IMR-90 (cell line): ENCODE data around the gene INSM1. TPM values are rescaled to one million over a fixed set of nuclear protein-coding genes. Genes with fewer than 3 reads are reported as not detected.

Experiments used
- ATAC-seq: fragments of 200-7000 bp; cut with Tn5 transposase; 2 replicates; pipeline ENCODE4 v1.9.1; 2020; ENCODE audit warnings: low read depth, mild to moderate bottlenecking, moderate library complexity
- BruUV-seq: library from RNA; stranded (reverse); fragments of 400-500 nt; replicated peaks from 2 replicates; lab custom pipeline; 2021; lab: Mats Ljungman, UMichigan
- CTCF ChIA-PET: fragments of 300-600 bp; formaldehyde crosslinking; extraction: SDS; loops from one replicate; lab custom pipeline; 2021; ENCODE audit warnings: antibody characterized with exemption; lab: Yijun Ruan, JAX
- POLR2A ChIA-PET: fragments of 300-600 bp; sonication (Branson Sonifier 250); formaldehyde crosslinking; loops from one replicate; lab custom pipeline; 2022; ENCODE audit warnings: antibody characterized with exemption; ENCODE audit not compliant: unreplicated experiment; lab: Charles Lee
- DNase-seq: peaks from one replicate; pipeline ENCODE4 v3.0.0; 2013
- H2AFZ ChIP-seq: replicated peaks from 2 replicates; pipeline ENCODE3; 2013; ENCODE audit warnings: low read length, mild to moderate bottlenecking; ENCODE audit not compliant: poor library complexity
- H2AK5ac ChIP-seq: 2 replicates; pipeline ENCODE4 v1.6.1; 2013; ENCODE audit warnings: low read depth, low read length, inconsistent platforms
- H2AK9ac ChIP-seq: replicated peaks from 2 replicates; pipeline ENCODE3; 2013; ENCODE audit warnings: mild to moderate bottlenecking, low read depth, low read length, moderate library complexity; ENCODE audit not compliant: poor library complexity
- H2BK120ac ChIP-seq: 2 replicates; pipeline ENCODE4 v1.6.1; 2013; ENCODE audit warnings: low read depth, low read length, inconsistent platforms
- H2BK15ac ChIP-seq: 3 replicates; pipeline ENCODE4 v1.6.1; 2013; ENCODE audit warnings: low read depth, low read length, inconsistent platforms
- H2BK20ac ChIP-seq: 2 replicates; pipeline ENCODE4 v1.6.1; 2013; ENCODE audit warnings: low read depth, mild to moderate bottlenecking, inconsistent platforms, low read length, moderate library complexity
- H2BK5ac ChIP-seq: 2 replicates; pipeline ENCODE4 v1.6.1; 2013; ENCODE audit warnings: mild to moderate bottlenecking, low read depth, low read length, inconsistent platforms; ENCODE audit not compliant: poor library complexity, severe bottlenecking
- H3K14ac ChIP-seq: replicated peaks from 2 replicates; pipeline ENCODE4 v1.6.1; 2013; ENCODE audit warnings: low read depth, low read length, inconsistent platforms
- H3K18ac ChIP-seq: 2 replicates; pipeline ENCODE4 v1.6.1; 2013; ENCODE audit warnings: low read depth, low read length, control low read depth
- H3K23ac ChIP-seq: 2 replicates; pipeline ENCODE4 v1.6.1; 2013; ENCODE audit warnings: low read depth, low read length, inconsistent platforms
- H3K27ac ChIP-seq: 2 replicates; pipeline ENCODE4 v1.5.1; 2013; ENCODE audit warnings: mild to moderate bottlenecking, control low read depth, low read length; ENCODE audit not compliant: insufficient read depth
- H3K27me3 ChIP-seq: 2 replicates; pipeline ENCODE4 v1.6.1; 2013; ENCODE audit warnings: low read length; ENCODE audit not compliant: control insufficient read depth, insufficient read depth
- H3K36me3 ChIP-seq: 2 replicates; pipeline ENCODE4 v1.6.1; 2013; ENCODE audit warnings: low read length, mixed read lengths; ENCODE audit not compliant: control insufficient read depth, insufficient read depth
- H3K4ac ChIP-seq: 2 replicates; pipeline ENCODE4 v1.6.1; 2013; ENCODE audit warnings: low read depth, low read length, inconsistent platforms
- H3K4me1 ChIP-seq: 2 replicates; pipeline ENCODE4 v1.6.1; 2013; ENCODE audit warnings: low read length, mixed read lengths; ENCODE audit not compliant: control insufficient read depth, insufficient read depth
- H3K4me2 ChIP-seq: 2 replicates; pipeline ENCODE4 v1.6.1; 2013; ENCODE audit warnings: low read depth, mild to moderate bottlenecking, control low read depth, low read length, moderate library complexity
- H3K4me3 ChIP-seq: 2 replicates; pipeline ENCODE4 v1.5.1; 2013; ENCODE audit warnings: low read depth, mild to moderate bottlenecking, control low read depth, low read length, moderate library complexity; ENCODE audit not compliant: insufficient read depth
- H3K56ac ChIP-seq: 2 replicates; pipeline ENCODE4 v1.6.1; 2013; ENCODE audit warnings: low read length, inconsistent platforms; ENCODE audit not compliant: insufficient read depth; ENCODE audit errors: extremely low read depth
- H3K79me1 ChIP-seq, 2 experiments: 2 replicates each; pipeline ENCODE4 v1.6.1; 2013; ENCODE audit warnings: low read length in 2 of 2, inconsistent platforms in 1 of 2, low read depth in 1 of 2
- H3K9ac ChIP-seq: 2 replicates; pipeline ENCODE4 v1.6.1; 2013; ENCODE audit warnings: low read depth, low read length, control low read depth
- H3K9me1 ChIP-seq: 2 replicates; pipeline ENCODE4 v1.6.1; 2013; ENCODE audit warnings: low read length, inconsistent platforms; ENCODE audit not compliant: insufficient read depth
- H3K9me3 ChIP-seq: 2 replicates; pipeline ENCODE4 v1.6.1; 2013; ENCODE audit warnings: low read length; ENCODE audit not compliant: control insufficient read depth, insufficient read depth
- H4K20me1 ChIP-seq: 2 replicates; pipeline ENCODE4 v1.6.1; 2013; ENCODE audit warnings: low read length, inconsistent platforms; ENCODE audit not compliant: insufficient read depth
- H4K5ac ChIP-seq: 2 replicates; pipeline ENCODE4 v1.6.1; 2013; ENCODE audit warnings: mild to moderate bottlenecking, low read depth, low read length, control low read depth
- H4K8ac ChIP-seq, 2 experiments: 2 replicates each; pipeline ENCODE4 v1.6.1; 2013; ENCODE audit warnings: low read depth in 2 of 2, low read length in 2 of 2, control low read depth in 1 of 2, inconsistent platforms in 1 of 2
- H4K91ac ChIP-seq: 2 replicates; pipeline ENCODE4 v1.6.1; 2013; ENCODE audit warnings: low read depth, low read length, inconsistent platforms; ENCODE audit not compliant: insufficient read depth
- BHLHE40 ChIP-seq: fragments of 150-350 bp; IDR thresholded peaks from 2 replicates; pipeline ENCODE4 v1.6.1; 2016; ENCODE audit warnings: mild to moderate bottlenecking, low read depth, low read length
- CEBPB ChIP-seq: IDR thresholded peaks from 2 replicates; pipeline ENCODE4 v1.6.1; 2012; ENCODE audit warnings: low read depth, low read length, improper control_type of control experiment
- CHD1 ChIP-seq: IDR thresholded peaks from 2 replicates; pipeline ENCODE4 v1.6.1; 2012; ENCODE audit warnings: low read depth, low read length, improper control_type of control experiment
- CTCF ChIP-seq: conservative IDR thresholded peaks from 2 replicates; pipeline ENCODE4 v1.5.1; 2012; ENCODE audit warnings: mild to moderate bottlenecking, low read depth, low read length, improper control_type of control experiment
- ELK1 ChIP-seq: fragments of 150-350 bp; IDR thresholded peaks from 2 replicates; pipeline ENCODE4 v1.6.1; 2016; ENCODE audit warnings: low read depth, mild to moderate bottlenecking, low read length, moderate library complexity, borderline replicate concordance
- FOS ChIP-seq: fragments of 150-350 bp; IDR thresholded peaks from 2 replicates; pipeline ENCODE4 v1.6.1; 2016; ENCODE audit warnings: low read depth, low read length
- MAFK ChIP-seq: IDR thresholded peaks from 2 replicates; pipeline ENCODE4 v1.6.1; 2012; ENCODE audit warnings: low read depth, low read length, improper control_type of control experiment
- MAZ ChIP-seq: IDR thresholded peaks from 2 replicates; pipeline ENCODE4 v1.6.1; 2012; ENCODE audit warnings: low read depth, mild to moderate bottlenecking, low read length, improper control_type of control experiment, moderate library complexity, borderline replicate concordance
- MXI1 ChIP-seq: IDR thresholded peaks from 2 replicates; pipeline ENCODE4 v1.6.1; 2012; ENCODE audit warnings: low read depth, mild to moderate bottlenecking, low read length, moderate library complexity, borderline replicate concordance
- NFE2L2 ChIP-seq: fragments of 150-350 bp; IDR thresholded peaks from 2 replicates; pipeline ENCODE4 v1.6.1; 2016; ENCODE audit warnings: low read depth, mild to moderate bottlenecking, low read length
- POLR2A ChIP-seq: IDR thresholded peaks from 2 replicates; pipeline ENCODE4 v1.6.1; 2012; ENCODE audit warnings: mild to moderate bottlenecking, low read depth, low read length
- RAD21 ChIP-seq: IDR thresholded peaks from 2 replicates; pipeline ENCODE4 v1.6.1; 2012; ENCODE audit warnings: low read length, improper control_type of control experiment
- RCOR1 ChIP-seq: IDR thresholded peaks from 2 replicates; pipeline ENCODE4 v1.6.1; 2012; ENCODE audit warnings: mild to moderate bottlenecking, low read length, improper control_type of control experiment; ENCODE audit not compliant: insufficient replicate concordance
- RFX5 ChIP-seq: IDR thresholded peaks from 2 replicates; pipeline ENCODE4 v1.8.0; 2012; ENCODE audit warnings: low read depth, mild to moderate bottlenecking, low read length, moderate library complexity
- SMC3 ChIP-seq: fragments of 150-350 bp; IDR thresholded peaks from 2 replicates; pipeline ENCODE4 v1.6.1; 2016; ENCODE audit warnings: low read depth, mild to moderate bottlenecking, antibody characterized with exemption, low read length, moderate library complexity
- USF2 ChIP-seq: fragments of 150-350 bp; IDR thresholded peaks from 2 replicates; pipeline ENCODE4 v1.6.1; 2017; ENCODE audit warnings: mild to moderate bottlenecking, antibody characterized with exemption, low read length, low read depth
- WGBS, 2 experiments: methylation state at CpG; one replicate each; pipeline versions ENCODE4 v1.1.5 to v1.1.7; 2013; ENCODE audit warnings: missing lambda C conversion rate in 2 of 2; ENCODE audit not compliant: insufficient read length in 1 of 2; ENCODE audit errors: extremely low coverage in 2 of 2; 5-methylcytosine and 5-hydroxymethylcytosine counted together
- dilution Hi-C: fragments of 300-500 bp; cut with HindIII; formaldehyde crosslinking; loops from one replicate; pipeline ENCODE4 v1.14.3; 2018; ENCODE audit warnings: low sequenced_read_pairs; ENCODE audit not compliant: unreplicated experiment
- in situ Hi-C: fragments of 300-500 bp; cut with MboI; formaldehyde crosslinking; loops from 3 replicates; pipeline ENCODE4 v1.14.3; 2019; ENCODE audit warnings: low sequenced_read_pairs, inconsistent platforms, mixed read lengths
- intact Hi-C: fragments of 100-400 bp; cut with micrococcal nuclease; formaldehyde crosslinking; loops from 2 replicates; pipeline ENCODE4 v1.10.0; 2022
- polyA plus RNA-seq, 3 experiments: library from polyadenylated mRNA; depleted of rRNA; stranded (reverse); fragments of >200 nt; gene quantifications; 2 replicates each; pipeline ENCODE4 v1.2.3, GENCODE V29; 2012; ENCODE audit warnings: low replicate concordance in 1 of 3
- total RNA-seq: library from RNA; depleted of rRNA; stranded (reverse); fragments of >200 nt; gene quantifications from 2 replicates; pipeline ENCODE4 v1.2.3, GENCODE V29; 2012

INSM1 gene
- total and polyA plus RNA-seq, 2 of the 4 experiments (the other 2 are of a cell fraction), result not detected

- H4K8ac ChIP-seq, result no peak overlapping the region
- H3K56ac ChIP-seq, result no peak overlapping the region
- no peaks in the 10 kb centered on the region for H3K79me1 ChIP-seq
- POLR2A ChIA-PET, result no interaction called here
- H3K4me3 ChIP-seq, result no peak overlapping the region
- H3K23ac ChIP-seq, result no peak overlapping the region
- no peak for ATAC-seq
- no peak overlapping the region for H4K5ac ChIP-seq
- 94% methylated on average over 3 of the region's 9 CpGs; no CpG with 5 or more reads in 1 of the 2 experiments for WGBS, 2 experiments
- no peak overlapping the region for H3K27ac ChIP-seq
- H3K27me3 ChIP-seq, result no peaks in the 10 kb centered on the region; the same call in 1 of the 2 replicates
- no peak overlapping the region for H2BK20ac ChIP-seq
- H3K4me2 ChIP-seq, result no peak overlapping the region
- TF ChIP-seq POLR2A, result no peak
- no peak for TF ChIP-seq ELK1
- no peak for TF ChIP-seq MAFK
- no peak for TF ChIP-seq SMC3
- no peak for TF ChIP-seq RCOR1
- TF ChIP-seq RFX5, result no peak
- no peak for TF ChIP-seq FOS
- TF ChIP-seq BHLHE40, result no peak
- no peak for TF ChIP-seq RAD21
- TF ChIP-seq CEBPB, result no peak
- no peak for TF ChIP-seq MXI1
- no peak for TF ChIP-seq USF2
- no peak for TF ChIP-seq CTCF
- no peak for TF ChIP-seq NFE2L2
- TF ChIP-seq MAZ, result no peak
- TF ChIP-seq CHD1, result no peak
- no peak for DNase-seq
- H2AK9ac ChIP-seq, result no peak overlapping the region
- no peak overlapping the region for H3K9ac ChIP-seq
- H2BK5ac ChIP-seq, result no peak overlapping the region
- no TSS peak for BruUV-seq
- no peak overlapping the region for H3K14ac ChIP-seq
- in situ Hi-C loops (no loop called here), intact Hi-C loops (no loop called here), dilution Hi-C loops (no loop called here)
- H2BK15ac ChIP-seq, result no peak overlapping the region
- H3K36me3 ChIP-seq, result no peaks in the 10 kb centered on the region
- H2BK120ac ChIP-seq, result no peak overlapping the region
- H3K9me1 ChIP-seq, result no peaks in the 10 kb centered on the region; the same call in 1 of the 2 replicates
- H4K20me1 ChIP-seq, result no peaks in the 10 kb centered on the region
- H3K4me1 ChIP-seq, result no peaks in the 10 kb centered on the region
- no peak overlapping the region for H4K91ac ChIP-seq
- no peak overlapping the region for H3K18ac ChIP-seq
- no peak overlapping the region for H3K4ac ChIP-seq
- H2AFZ ChIP-seq, result no peak overlapping the region
- CTCF ChIA-PET, result interaction anchor here (0.6 kb wide), 1 partner anchor 34 kb away, joined by 3 read pairs; no protein-coding TSS in a partner anchor
- H2AK5ac ChIP-seq, result no peak overlapping the region
- no peaks in the 10 kb centered on the region for H3K9me3 ChIP-seq
These were observed 44.8 kb downstream of the INSM1 start for GRCh38 chr20:20412750-20413149.
